Breast epithelium (tissue), 4 donors: ENCODE results near the gene PXDC1. TPM values are rescaled to one million over a fixed set of nuclear protein-coding genes. Genes with fewer than 3 reads are reported as not detected.

Experiments used
- DNase-seq, 2 donors: peaks; one replicate each; pipeline ENCODE4 v3.0.0-alpha.2; 2019; ENCODE audit warnings: low spot score in 2 of 2
- H3K27ac ChIP-seq, 2 donors: fragments of 200-600 bp; sonication (generic) in 1 of 2; one replicate each; pipeline ENCODE4 v1.5.1; 2016 to 2019; ENCODE audit warnings: mild to moderate bottlenecking in 1 of 2
- H3K27me3 ChIP-seq, 2 donors: fragments of 200-600 bp; sonication (generic) in 1 of 2; one replicate each; pipeline versions ENCODE4 v1.5.1 to v1.6.0; 2017 to 2019; ENCODE audit warnings: control low read depth in 1 of 2, mild to moderate bottlenecking in 1 of 2
- H3K36me3 ChIP-seq: fragments of 200-600 bp; one replicate; pipeline ENCODE4 v1.5.1; 2019
- H3K4me1 ChIP-seq, 2 donors: fragments of 200-600 bp; sonication (generic); one replicate each; pipeline ENCODE4 v1.5.1; 2016 to 2019; ENCODE audit warnings: control low read depth in 1 of 2
- H3K4me3 ChIP-seq, 3 donors: fragments of 200-600 bp; sonication (generic); 1 replicate in 2 of 3; 2 replicates in 1 of 3; pipeline ENCODE4 v1.5.1; 2016 to 2019; ENCODE audit warnings: mild to moderate bottlenecking in 3 of 3, moderate library complexity in 2 of 3
- H3K9me3 ChIP-seq, 2 donors: fragments of 200-600 bp; sonication (generic) in 1 of 2; one replicate each; pipeline ENCODE4 v1.5.1; 2016 to 2019; ENCODE audit warnings: control low read depth in 1 of 2
- POLR2A ChIP-seq: fragments of 450-650 bp; IDR thresholded peaks from one replicate; pipeline ENCODE4 v1.6.1; 2016; ENCODE audit warnings: antibody characterized with exemption, mild to moderate bottlenecking, moderate library complexity
- POLR2AphosphoS5 ChIP-seq, 3 donors: sonication (generic); formaldehyde crosslinking; IDR thresholded peaks; one replicate each; pipeline ENCODE4 v1.6.1; 2017; ENCODE audit warnings: antibody characterized with exemption in 3 of 3
- intact Hi-C: fragments of 100-400 bp; cut with DNase I; formaldehyde crosslinking; loops from one replicate; pipeline ENCODE4 v1.15.1; 2023; ENCODE audit warnings: low total_unique reads
- total RNA-seq, 3 donors: library from RNA; depleted of rRNA; stranded (reverse); fragments of >200 nt; gene quantifications; one replicate each; pipeline ENCODE4 v1.1.0, GENCODE V29; 2016
- TF ChIP-seq, protein P1 (sequence below), 3 donors: fragments of 450-650 bp; IDR thresholded peaks; one replicate each; pipeline ENCODE4 v1.5.1; 2016 to 2017; ENCODE audit warnings: antibody characterized with exemption in 3 of 3, mild to moderate bottlenecking in 3 of 3, moderate library complexity in 3 of 3

PXDC1 gene
- total RNA-seq, 3 donors from 2014 or later, result 86.2 to 122 (median 88.0) TPM

DNA sequence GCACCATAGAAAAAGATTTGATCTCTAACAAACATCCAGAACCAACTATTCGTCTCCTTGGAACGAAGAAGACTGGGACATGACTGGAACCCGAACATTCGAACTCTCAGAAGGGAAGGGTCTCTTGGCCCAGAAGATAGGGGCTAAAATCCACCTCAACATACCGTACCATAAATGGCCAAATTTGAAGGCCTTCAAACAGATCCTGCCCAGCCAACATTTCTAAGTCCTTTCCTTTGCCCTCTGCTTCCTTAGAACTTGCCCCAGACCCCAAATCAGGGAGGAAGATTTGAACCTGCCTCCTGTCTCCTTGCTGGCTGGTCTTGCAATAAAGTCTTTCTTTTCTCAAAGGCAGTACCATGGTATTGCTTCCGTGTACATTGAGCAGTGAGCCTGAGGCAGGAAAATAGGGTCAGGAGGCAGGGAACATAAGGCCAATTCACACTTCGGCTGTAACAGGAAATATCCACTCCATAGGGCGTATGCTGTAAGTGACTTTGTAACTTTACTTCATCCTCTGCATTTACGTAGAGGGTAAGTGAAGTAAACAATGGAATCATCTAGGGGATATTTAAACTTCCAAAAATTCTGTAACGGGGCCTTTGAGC is 1.8 kb upstream of the PXDC1 start:
- Histone ChIP-seq H3K36me3 (no peaks in the 10 kb centered on the region), H3K9me3 (no peaks in the 10 kb centered on the region), H3K27ac (peak overlapping the region; percentile 98 to 99), H3K27me3 (no peaks in the 10 kb centered on the region), H3K4me1 (peaks cover 0 to 1% of the 10 kb centered on the region in 2 donors), H3K4me3 (no peak overlapping the region)
- peak in 1 of 3 donors; percentile 40 for TF ChIP-seq POLR2AphosphoS5 (IDR thresholded peaks at IDR 0.05)
- TF ChIP-seq, protein P1, sequence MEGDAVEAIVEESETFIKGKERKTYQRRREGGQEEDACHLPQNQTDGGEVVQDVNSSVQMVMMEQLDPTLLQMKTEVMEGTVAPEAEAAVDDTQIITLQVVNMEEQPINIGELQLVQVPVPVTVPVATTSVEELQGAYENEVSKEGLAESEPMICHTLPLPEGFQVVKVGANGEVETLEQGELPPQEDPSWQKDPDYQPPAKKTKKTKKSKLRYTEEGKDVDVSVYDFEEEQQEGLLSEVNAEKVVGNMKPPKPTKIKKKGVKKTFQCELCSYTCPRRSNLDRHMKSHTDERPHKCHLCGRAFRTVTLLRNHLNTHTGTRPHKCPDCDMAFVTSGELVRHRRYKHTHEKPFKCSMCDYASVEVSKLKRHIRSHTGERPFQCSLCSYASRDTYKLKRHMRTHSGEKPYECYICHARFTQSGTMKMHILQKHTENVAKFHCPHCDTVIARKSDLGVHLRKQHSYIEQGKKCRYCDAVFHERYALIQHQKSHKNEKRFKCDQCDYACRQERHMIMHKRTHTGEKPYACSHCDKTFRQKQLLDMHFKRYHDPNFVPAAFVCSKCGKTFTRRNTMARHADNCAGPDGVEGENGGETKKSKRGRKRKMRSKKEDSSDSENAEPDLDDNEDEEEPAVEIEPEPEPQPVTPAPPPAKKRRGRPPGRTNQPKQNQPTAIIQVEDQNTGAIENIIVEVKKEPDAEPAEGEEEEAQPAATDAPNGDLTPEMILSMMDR (IDR thresholded peaks at IDR 0.05), result no peak
- intact Hi-C loops, result no loop called here
- no peak for DNase-seq

DNA sequence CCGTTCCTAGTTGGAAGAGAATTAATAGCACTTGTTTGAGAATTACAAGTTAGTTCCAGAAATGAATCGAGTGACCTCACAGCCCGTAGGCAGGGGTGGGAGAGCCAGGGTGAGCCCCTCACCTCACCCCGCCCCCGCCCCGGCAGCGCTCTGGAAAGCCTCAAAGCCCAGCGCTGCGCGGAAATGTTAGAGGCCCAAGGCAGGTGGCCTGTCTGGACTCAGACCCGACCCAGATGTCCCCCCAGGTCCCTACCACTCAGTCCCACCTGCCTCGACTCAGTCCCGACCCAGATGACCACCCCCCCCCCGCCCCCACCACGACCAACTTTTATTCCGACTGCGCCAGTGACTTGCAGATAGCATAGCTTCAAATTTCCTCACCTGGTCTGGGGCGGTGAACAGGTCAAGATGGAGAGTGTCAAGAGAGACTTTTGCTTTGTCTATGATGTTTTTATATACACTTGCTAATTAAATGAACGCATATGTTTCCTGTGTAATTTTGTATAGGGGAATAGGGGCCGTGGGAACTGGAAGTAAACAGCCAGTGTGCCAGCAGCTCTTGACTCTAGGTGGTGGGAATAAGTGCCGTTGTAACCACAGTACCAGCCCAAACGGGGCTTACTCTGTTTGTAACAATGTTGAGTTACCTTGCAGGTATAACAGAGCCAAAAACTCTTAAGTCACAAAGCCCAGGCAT is 1.2 kb upstream of the PXDC1 start:
- Histone ChIP-seq H3K4me1 (peaks cover 0 to 7% of the 10 kb centered on the region in 2 donors), H3K27ac (peak overlapping the region; percentile 98 to 99), H3K4me3 (peak overlapping the region; percentile 89 to 99 (median 95)), H3K9me3 (no peaks in the 10 kb centered on the region), H3K27me3 (no peaks in the 10 kb centered on the region), H3K36me3 (no peaks in the 10 kb centered on the region)
- no peak for TF ChIP-seq POLR2AphosphoS5 (IDR thresholded peaks at IDR 0.05)
- TF ChIP-seq, protein P1 (IDR thresholded peaks at IDR 0.05), result no peak
- no peak for TF ChIP-seq POLR2A
- no peak for DNase-seq
- intact Hi-C loops, result loop anchor here (1.0 kb wide), 1 partner anchor 73 kb away; no protein-coding TSS in a partner anchor

DNA sequence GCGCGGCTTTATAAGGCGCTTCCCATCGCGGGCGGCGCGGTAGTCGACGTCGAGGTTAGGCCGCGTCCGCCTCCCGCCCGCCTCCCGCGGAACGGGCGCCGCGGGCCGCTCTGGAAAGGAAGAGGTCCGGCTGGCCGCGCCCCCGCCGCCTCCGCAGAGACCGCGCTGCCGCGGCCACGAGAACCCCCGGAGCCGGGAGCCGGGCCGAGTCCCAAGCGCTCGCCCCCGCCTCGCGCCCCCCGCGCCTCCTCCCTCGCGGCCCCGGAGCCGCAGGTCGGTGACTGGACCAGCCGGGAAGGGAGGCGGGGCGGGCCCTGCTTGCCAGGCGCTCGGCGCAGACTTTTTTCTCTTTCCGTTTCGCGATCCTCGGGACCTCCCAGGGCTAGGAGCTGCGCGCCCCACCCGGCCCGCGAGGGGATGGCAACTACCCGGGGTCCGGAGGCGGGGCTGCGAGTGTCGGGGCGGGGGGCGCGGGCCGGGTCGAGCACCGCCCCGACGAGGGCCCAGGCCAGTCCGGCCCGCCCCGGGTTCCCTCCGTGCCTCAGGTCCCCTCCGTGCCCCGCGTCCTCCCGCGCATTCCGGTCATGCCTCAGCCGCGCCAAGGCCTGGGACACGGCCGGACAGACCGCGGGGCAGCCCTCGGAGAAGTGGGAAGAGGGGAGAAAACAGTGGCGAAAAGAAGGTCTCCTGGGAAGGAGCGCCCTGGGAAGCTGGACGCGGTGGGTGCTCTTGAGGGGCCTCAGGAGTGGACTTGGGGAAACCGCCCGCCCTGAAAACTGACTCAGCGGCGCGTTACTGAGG is 417 bp upstream of the PXDC1 start:
- H3K27me3 ChIP-seq, result no peaks in the 10 kb centered on the region
- TF ChIP-seq, protein P1 (IDR thresholded peaks at IDR 0.05), result peak in 2 of 3 donors; percentile 42 to 50
- TF ChIP-seq POLR2AphosphoS5 (IDR thresholded peaks at IDR 0.05) (peak; percentile 60 to 82 (median 65)), POLR2A (peak; percentile 7)
- peak overlapping the region; percentile 89 to 99 (median 95) for H3K4me3 ChIP-seq
- peak overlapping the region; percentile 98 to 99 for H3K27ac ChIP-seq
- intact Hi-C loops, result loop anchor here (1.0 kb wide), 1 partner anchor 73 kb away; no protein-coding TSS in a partner anchor
- H3K36me3 ChIP-seq, result no peaks in the 10 kb centered on the region
- DNase-seq, result peak; percentile 86 to 91
- H3K4me1 ChIP-seq, result peaks cover 0 to 7% of the 10 kb centered on the region in 2 donors
- H3K9me3 ChIP-seq, result no peaks in the 10 kb centered on the region

DNA sequence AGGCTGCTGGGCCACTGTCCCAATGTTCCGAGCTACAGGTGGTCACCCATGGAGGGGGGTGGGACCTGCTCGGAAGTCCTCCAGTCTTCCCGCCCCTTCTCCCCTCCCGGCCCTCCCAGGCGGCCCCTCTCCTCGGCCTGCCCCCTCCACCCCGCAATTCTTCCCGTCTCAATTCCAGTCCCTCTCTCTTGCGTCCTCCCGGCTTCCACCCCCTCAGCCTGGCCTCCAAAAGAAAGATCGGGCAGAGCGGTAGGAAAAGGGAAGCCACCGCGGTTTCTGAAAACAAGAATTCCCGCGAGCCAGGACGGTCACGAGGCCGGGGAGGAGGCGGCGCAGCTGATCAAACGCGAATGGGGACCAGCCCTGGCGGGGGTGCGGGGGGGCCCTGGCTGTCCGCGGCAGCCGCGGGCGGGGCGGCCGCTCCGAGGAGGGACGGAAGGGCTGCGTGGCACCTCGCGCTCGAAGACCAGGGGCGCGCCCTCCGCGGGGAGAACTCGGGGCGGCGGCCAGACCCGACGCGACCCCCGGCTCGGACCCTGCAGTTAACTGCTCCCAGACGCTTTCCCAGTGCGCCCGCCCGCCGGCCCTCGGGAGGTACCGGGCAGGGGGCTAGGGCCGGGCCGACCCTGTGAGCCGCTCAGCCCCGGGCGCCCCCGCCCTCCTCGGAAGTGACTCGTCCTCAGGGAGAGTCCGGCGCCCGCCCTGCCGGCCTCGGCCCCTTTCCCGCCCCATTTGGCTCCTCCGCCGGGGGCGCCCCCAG is 1.0 kb downstream of the PXDC1 start:
- Histone ChIP-seq H3K27me3 (no peaks in the 10 kb centered on the region), H3K4me1 (peaks cover 3 to 7% of the 10 kb centered on the region in 2 donors), H3K27ac (peak overlapping the region; percentile 98 to 99), H3K9me3 (no peaks in the 10 kb centered on the region), H3K4me3 (peak overlapping the region; percentile 89 to 99 (median 95)), H3K36me3 (no peaks in the 10 kb centered on the region)
- TF ChIP-seq POLR2AphosphoS5 (IDR thresholded peaks at IDR 0.05) (peak; percentile 80 to 90 (median 86)), POLR2A (peak; percentile 61)
- TF ChIP-seq, protein P1 (IDR thresholded peaks at IDR 0.05), result peak in 2 of 3 donors; percentile 6 to 11
- DNase-seq, result peak; percentile 88 to 89
- intact Hi-C loops, result no loop called here
